Measurements from ENCODE around the gene KRT23. TPM values are rescaled to one million over a fixed set of nuclear protein-coding genes. Genes with fewer than 3 reads are reported as not detected.

Gene KRT23
- total and polyA plus RNA-seq, 9 of the 15 experiments (the other 6 are each of a cell fraction or from before 2014, with no cell fraction given) = not detected

DNA sequence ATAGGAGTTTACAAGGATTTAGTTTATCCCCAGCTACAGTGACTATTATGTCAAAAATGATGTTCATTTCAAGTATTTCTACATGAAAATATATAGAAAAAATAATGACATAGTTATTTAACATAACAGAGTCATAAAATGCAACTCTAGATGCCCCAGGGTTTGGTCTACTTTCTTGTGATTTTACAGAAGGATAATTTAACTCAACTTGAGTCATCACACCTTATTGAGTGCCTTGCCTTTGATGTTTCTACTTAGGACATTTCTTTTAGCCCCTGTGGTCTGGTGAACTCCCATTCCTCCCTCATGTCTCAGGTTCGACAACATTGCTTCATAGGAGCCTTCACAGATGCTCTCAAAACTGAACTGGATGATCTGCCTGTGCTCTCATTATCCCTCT lies 54.4 kb downstream of the KRT23 start:
- FAIRE-seq (no peak), DNase-seq (ENCODE audit: extremely low read depth in 1 of 4, low spot score in 3 of 4) (no peak), ATAC-seq (no peak)
- no TSS peak for BruUV-seq (replicated peaks)
- Histone ChIP-seq H3K4me1 (replicated peaks in 1 of 2; ENCODE audit: control insufficient read depth in 2 of 2, insufficient read depth in 2 of 2, low read length in 2 of 2) (no peaks in the 10 kb centered on the region), H3K27me3 (ENCODE audit: control insufficient read depth in 2 of 2, insufficient read depth in 2 of 2, low read length in 2 of 2) (peaks cover 7 to 12% of the 10 kb centered on the region in 2 experiments; a peak in 4 of 5 replicates), H3K27ac (ENCODE audit: extremely low read depth, low read depth, low read length) (no peak overlapping the region), H3K79me2 (ENCODE audit: control insufficient read depth, insufficient read depth, low read length) (no peaks in the 10 kb centered on the region), H2AFZ (ENCODE audit: low read depth, low read length) (no peak overlapping the region), H3K4me3 (no peak overlapping the region), H3K4me2 (ENCODE audit: insufficient read depth, low read length) (no peak overlapping the region), H3K36me3 (ENCODE audit: control insufficient read depth, insufficient read depth, low read length) (no peaks in the 10 kb centered on the region), H3K9ac (ENCODE audit: insufficient read depth in 1 of 2, low read depth in 2 of 2, low read length in 2 of 2) (no peak overlapping the region), H3K9me1 (ENCODE audit: control insufficient read depth, insufficient read depth, low read length) (no peaks in the 10 kb centered on the region), H3K9me3 (replicated peaks; ENCODE audit: control insufficient read depth, insufficient read depth, low read depth, low read length) (no peaks in the 10 kb centered on the region), H4K20me1 (replicated peaks; ENCODE audit: control insufficient read depth, insufficient read depth, low read length) (no peaks in the 10 kb centered on the region)
- POLR2A ChIA-PET = interaction anchor here (0.8 kb wide), 1 partner anchor 61 kb away, joined by 3 read pairs; no protein-coding TSS in a partner anchor
- TF ChIP-seq PYGO2 (tag; IDR thresholded peaks at IDR 0.05) (no peak), CAMTA2 (CRISPR knock-in tag; conservative IDR thresholded peaks at IDR 0.05) (no peak), RHOXF2B (CRISPR knock-in tag; conservative IDR thresholded peaks at IDR 0.05) (no peak), ZNF146 (CRISPR knock-in tag; IDR thresholded peaks at IDR 0.05; ENCODE audit: unreplicated experiment) (no peak), NR2F6 (CRISPR knock-in tag; IDR thresholded peaks at IDR 0.05) (no peak), IRF2 (CRISPR knock-in tag; IDR thresholded peaks at IDR 0.05) (no peak), KAT2B (IDR thresholded peaks at IDR 0.05; ENCODE audit: low read depth, low read length) (no peak), GTF2E2 (tag; IDR thresholded peaks at IDR 0.05) (no peak), SMAD3 (CRISPR knock-in tag; conservative IDR thresholded peaks at IDR 0.05) (no peak), TAF1 (IDR thresholded peaks at IDR 0.05; ENCODE audit: control insufficient read depth, extremely low read depth, insufficient read depth, low read length, severe bottlenecking) (no peak), ZNF583 (CRISPR knock-in tag; IDR thresholded peaks at IDR 0.05) (no peak), RBM17 (IDR thresholded peaks at IDR 0.05; ENCODE audit: borderline replicate concordance, low read depth, low read length) (no peak), SRSF3 (IDR thresholded peaks at IDR 0.05; ENCODE audit: insufficient read depth, low read length) (no peak)
- TF ChIP-seq, protein P1, sequence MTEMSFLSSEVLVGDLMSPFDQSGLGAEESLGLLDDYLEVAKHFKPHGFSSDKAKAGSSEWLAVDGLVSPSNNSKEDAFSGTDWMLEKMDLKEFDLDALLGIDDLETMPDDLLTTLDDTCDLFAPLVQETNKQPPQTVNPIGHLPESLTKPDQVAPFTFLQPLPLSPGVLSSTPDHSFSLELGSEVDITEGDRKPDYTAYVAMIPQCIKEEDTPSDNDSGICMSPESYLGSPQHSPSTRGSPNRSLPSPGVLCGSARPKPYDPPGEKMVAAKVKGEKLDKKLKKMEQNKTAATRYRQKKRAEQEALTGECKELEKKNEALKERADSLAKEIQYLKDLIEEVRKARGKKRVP (CRISPR knock-in tag; IDR thresholded peaks at IDR 0.05) = no peak
- TF ChIP-seq, protein P2, sequence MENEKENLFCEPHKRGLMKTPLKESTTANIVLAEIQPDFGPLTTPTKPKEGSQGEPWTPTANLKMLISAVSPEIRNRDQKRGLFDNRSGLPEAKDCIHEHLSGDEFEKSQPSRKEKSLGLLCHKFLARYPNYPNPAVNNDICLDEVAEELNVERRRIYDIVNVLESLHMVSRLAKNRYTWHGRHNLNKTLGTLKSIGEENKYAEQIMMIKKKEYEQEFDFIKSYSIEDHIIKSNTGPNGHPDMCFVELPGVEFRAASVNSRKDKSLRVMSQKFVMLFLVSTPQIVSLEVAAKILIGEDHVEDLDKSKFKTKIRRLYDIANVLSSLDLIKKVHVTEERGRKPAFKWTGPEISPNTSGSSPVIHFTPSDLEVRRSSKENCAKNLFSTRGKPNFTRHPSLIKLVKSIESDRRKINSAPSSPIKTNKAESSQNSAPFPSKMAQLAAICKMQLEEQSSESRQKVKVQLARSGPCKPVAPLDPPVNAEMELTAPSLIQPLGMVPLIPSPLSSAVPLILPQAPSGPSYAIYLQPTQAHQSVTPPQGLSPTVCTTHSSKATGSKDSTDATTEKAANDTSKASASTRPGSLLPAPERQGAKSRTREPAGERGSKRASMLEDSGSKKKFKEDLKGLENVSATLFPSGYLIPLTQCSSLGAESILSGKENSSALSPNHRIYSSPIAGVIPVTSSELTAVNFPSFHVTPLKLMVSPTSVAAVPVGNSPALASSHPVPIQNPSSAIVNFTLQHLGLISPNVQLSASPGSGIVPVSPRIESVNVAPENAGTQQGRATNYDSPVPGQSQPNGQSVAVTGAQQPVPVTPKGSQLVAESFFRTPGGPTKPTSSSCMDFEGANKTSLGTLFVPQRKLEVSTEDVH (IDR thresholded peaks at IDR 0.05; ENCODE audit: low read depth, partially characterized antibody) = no peak
- TF ChIP-seq, protein P3, sequence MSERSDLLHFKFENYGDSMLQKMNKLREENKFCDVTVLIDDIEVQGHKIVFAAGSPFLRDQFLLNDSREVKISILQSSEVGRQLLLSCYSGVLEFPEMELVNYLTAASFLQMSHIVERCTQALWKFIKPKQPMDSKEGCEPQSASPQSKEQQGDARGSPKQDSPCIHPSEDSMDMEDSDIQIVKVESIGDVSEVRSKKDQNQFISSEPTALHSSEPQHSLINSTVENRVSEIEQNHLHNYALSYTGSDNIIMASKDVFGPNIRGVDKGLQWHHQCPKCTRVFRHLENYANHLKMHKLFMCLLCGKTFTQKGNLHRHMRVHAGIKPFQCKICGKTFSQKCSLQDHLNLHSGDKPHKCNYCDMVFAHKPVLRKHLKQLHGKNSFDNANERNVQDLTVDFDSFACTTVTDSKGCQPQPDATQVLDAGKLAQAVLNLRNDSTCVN (CRISPR knock-in tag; IDR thresholded peaks at IDR 0.05) = no peak
- TF ChIP-seq, protein P4, sequence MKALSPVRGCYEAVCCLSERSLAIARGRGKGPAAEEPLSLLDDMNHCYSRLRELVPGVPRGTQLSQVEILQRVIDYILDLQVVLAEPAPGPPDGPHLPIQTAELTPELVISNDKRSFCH (CRISPR knock-in tag; IDR thresholded peaks at IDR 0.05) = no peak
- TF ChIP-seq, protein P4 (tag; IDR thresholded peaks at IDR 0.05) = no peak
- in situ Hi-C loops (cut with MboI) (no loop called here), intact Hi-C loops (cut with micrococcal nuclease) (no loop called here)
- CTCF ChIA-PET (ENCODE audit: low intra/inter-chr PET ratio) = no interaction called here
- 0% methylated on average over 1 of the region's 1 CpG for WGBS (ENCODE audit: insufficient coverage, low coverage, missing lambda C conversion rate)

Measured in K562 (cell line).